Suprapubic skin (tissue), 4 donors: ENCODE data around the gene HSD17B1. TPM values are rescaled to one million over a fixed set of nuclear protein-coding genes. Genes with fewer than 3 reads are reported as not detected.
A peak's percentile ranks its signal among the peaks of the same experiment; 100 is the strongest.

Experiments
- DNase-seq, 2 donors: peaks; one replicate each; pipeline ENCODE4 v3.0.0-alpha.2; 2019; ENCODE audit warnings: low spot score in 2 of 2
- H3K27ac ChIP-seq: fragments of 200-600 bp; sonication (generic); one replicate; pipeline ENCODE4 v1.5.1; 2019
- H3K27me3 ChIP-seq: fragments of 200-600 bp; sonication (generic); one replicate; pipeline ENCODE4 v1.5.1; 2019
- H3K36me3 ChIP-seq: fragments of 200-600 bp; sonication (generic); one replicate; pipeline ENCODE4 v1.5.1; 2019
- H3K4me1 ChIP-seq: fragments of 200-600 bp; sonication (generic); one replicate; pipeline ENCODE4 v1.5.1; 2019
- H3K4me3 ChIP-seq: fragments of 200-600 bp; sonication (generic); one replicate; pipeline ENCODE4 v1.5.1; 2019; ENCODE audit warnings: mild to moderate bottlenecking
- H3K9me3 ChIP-seq: fragments of 200-600 bp; sonication (generic); one replicate; pipeline ENCODE4 v1.5.1; 2019
- EP300 ChIP-seq: sonication (generic); formaldehyde crosslinking; IDR thresholded peaks from one replicate; pipeline ENCODE4 v1.6.1; 2017; ENCODE audit warnings: antibody characterized with exemption
- POLR2A ChIP-seq, 2 donors: fragments of 450-650 bp; IDR thresholded peaks; one replicate each; pipeline ENCODE4 v1.6.1; 2017; ENCODE audit warnings: antibody characterized with exemption in 2 of 2, mild to moderate bottlenecking in 2 of 2, moderate library complexity in 2 of 2
- POLR2AphosphoS5 ChIP-seq, 3 donors: sonication (generic); formaldehyde crosslinking; IDR thresholded peaks; one replicate each; pipeline ENCODE4 v1.6.1; 2017; ENCODE audit warnings: antibody characterized with exemption in 3 of 3
- WGBS: methylation state at CpG from one replicate; pipeline ENCODE4 v1.1.5; 2018; 5-methylcytosine and 5-hydroxymethylcytosine counted together
- total RNA-seq, 4 donors: library from RNA; depleted of rRNA; stranded (reverse); fragments of >200 nt; gene quantifications; one replicate each; pipeline ENCODE4 v1.1.0, GENCODE V29; 2016
- TF ChIP-seq, protein P1 (sequence below), 2 donors: fragments of 200-600 bp in 1 of 2; fragments of 450-650 bp in 1 of 2; sonication (generic) in 1 of 2; IDR thresholded peaks; one replicate each; pipeline ENCODE4 v1.5.1; 2016 to 2019; ENCODE audit warnings: antibody characterized with exemption in 2 of 2, mild to moderate bottlenecking in 1 of 2, moderate library complexity in 1 of 2

HSD17B1 gene
- total RNA-seq, 4 donors from 2014 or later: 1.2 to 8.8 (median 3.2) TPM

DNA sequence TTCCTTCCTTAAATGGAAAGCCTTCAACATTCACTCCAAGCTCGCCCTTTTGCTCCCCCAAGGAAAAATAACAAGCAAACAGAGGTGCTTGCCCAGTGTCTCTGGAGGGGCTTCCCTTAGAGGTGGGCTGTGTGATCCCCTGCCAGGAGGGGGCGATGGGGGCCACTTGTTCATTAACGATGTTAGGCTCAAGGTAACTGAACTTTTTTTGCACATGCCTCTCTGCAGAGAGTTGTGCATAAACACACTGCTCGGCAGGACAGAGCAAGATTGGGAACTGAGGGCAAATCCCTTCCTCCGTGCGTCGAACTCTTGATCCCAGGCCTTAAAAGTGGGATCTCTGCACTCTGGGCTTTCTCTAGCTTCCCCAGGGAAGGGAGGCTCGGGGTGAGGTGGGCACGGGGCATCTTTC is 32.2 kb upstream of the HSD17B1 start:
- DNase-seq: no peak
- Histone ChIP-seq H3K4me1 (peaks cover 63% of the 10 kb centered on the region), H3K36me3 (peaks cover 30% of the 10 kb centered on the region), H3K4me3 (no peak overlapping the region), H3K27me3 (no peaks in the 10 kb centered on the region), H3K9me3 (no peaks in the 10 kb centered on the region), H3K27ac (peak overlapping the region; percentile 87)
- 44% methylated on average over 9 of the region's 9 CpGs for WGBS
- TF ChIP-seq, protein P1, sequence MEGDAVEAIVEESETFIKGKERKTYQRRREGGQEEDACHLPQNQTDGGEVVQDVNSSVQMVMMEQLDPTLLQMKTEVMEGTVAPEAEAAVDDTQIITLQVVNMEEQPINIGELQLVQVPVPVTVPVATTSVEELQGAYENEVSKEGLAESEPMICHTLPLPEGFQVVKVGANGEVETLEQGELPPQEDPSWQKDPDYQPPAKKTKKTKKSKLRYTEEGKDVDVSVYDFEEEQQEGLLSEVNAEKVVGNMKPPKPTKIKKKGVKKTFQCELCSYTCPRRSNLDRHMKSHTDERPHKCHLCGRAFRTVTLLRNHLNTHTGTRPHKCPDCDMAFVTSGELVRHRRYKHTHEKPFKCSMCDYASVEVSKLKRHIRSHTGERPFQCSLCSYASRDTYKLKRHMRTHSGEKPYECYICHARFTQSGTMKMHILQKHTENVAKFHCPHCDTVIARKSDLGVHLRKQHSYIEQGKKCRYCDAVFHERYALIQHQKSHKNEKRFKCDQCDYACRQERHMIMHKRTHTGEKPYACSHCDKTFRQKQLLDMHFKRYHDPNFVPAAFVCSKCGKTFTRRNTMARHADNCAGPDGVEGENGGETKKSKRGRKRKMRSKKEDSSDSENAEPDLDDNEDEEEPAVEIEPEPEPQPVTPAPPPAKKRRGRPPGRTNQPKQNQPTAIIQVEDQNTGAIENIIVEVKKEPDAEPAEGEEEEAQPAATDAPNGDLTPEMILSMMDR (IDR thresholded peaks at IDR 0.05): no peak
- TF ChIP-seq POLR2A (IDR thresholded peaks at IDR 0.05) (no peak), EP300 (no peak), POLR2AphosphoS5 (IDR thresholded peaks at IDR 0.05) (no peak)

DNA sequence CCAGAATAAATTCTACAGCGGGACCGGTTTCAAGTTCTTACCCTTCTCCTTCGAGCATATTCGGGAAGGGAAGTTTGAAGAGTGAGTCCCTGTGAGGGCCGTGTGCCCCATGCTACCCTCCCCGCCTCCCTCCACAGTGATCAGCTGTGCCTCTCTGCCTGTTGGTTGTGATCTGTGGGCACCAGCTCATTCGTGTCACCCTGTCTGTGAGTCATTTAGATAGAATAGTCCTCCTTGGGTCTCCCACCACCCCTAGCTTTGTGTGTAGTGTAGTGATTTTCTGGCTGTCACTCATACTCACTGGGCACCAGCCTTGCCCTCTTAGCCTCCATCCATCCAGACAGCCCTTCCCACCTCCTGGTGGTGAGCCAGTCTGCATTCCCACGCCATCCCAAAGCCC is 31.7 kb upstream of the HSD17B1 start:
- Histone ChIP-seq H3K4me3 (no peak overlapping the region), H3K27ac (peak overlapping the region; percentile 87), H3K4me1 (peaks cover 68% of the 10 kb centered on the region)

GRCh38 chr17:42521666-42522262 is 31.0 kb upstream of the HSD17B1 start:
- DNase-seq: no peak
- H3K27me3 ChIP-seq: no peaks in the 10 kb centered on the region
- peaks cover 24% of the 10 kb centered on the region for H3K36me3 ChIP-seq
- no peak overlapping the region for H3K4me3 ChIP-seq
- WGBS: 65% methylated on average over 7 of the region's 11 CpGs
- peaks cover 72% of the 10 kb centered on the region for H3K4me1 ChIP-seq
- no peaks in the 10 kb centered on the region for H3K9me3 ChIP-seq
- TF ChIP-seq POLR2A (IDR thresholded peaks at IDR 0.05): no peak
- no peak for TF ChIP-seq POLR2AphosphoS5 (IDR thresholded peaks at IDR 0.05)
- TF ChIP-seq, protein P1 (IDR thresholded peaks at IDR 0.05): no peak
- TF ChIP-seq EP300: no peak
- peak overlapping the region; percentile 87 for H3K27ac ChIP-seq

More for the DNA sequence above, 31.7 kb upstream of the HSD17B1 start:
- Histone ChIP-seq H3K9me3 (no peaks in the 10 kb centered on the region), H3K27me3 (no peaks in the 10 kb centered on the region), H3K36me3 (peaks cover 29% of the 10 kb centered on the region)
- no peak for TF ChIP-seq POLR2A (IDR thresholded peaks at IDR 0.05)
- TF ChIP-seq, protein P1 (IDR thresholded peaks at IDR 0.05): no peak
- no peak for TF ChIP-seq POLR2AphosphoS5 (IDR thresholded peaks at IDR 0.05)
- TF ChIP-seq EP300: no peak
- no peak for DNase-seq
- 57% methylated on average over 8 of the region's 8 CpGs for WGBS

GRCh38 chr17:42522263-42522790 is 30.4 kb upstream of the HSD17B1 start:
- peak overlapping the region; percentile 87 for H3K27ac ChIP-seq
- H3K36me3 ChIP-seq: peaks cover 22% of the 10 kb centered on the region
- no peaks in the 10 kb centered on the region for H3K27me3 ChIP-seq
- peaks cover 71% of the 10 kb centered on the region for H3K4me1 ChIP-seq
- TF ChIP-seq, protein P1 (IDR thresholded peaks at IDR 0.05): no peak
- TF ChIP-seq EP300: no peak
- DNase-seq: no peak
- 76% methylated on average over 6 of the region's 9 CpGs for WGBS
- H3K4me3 ChIP-seq: no peak overlapping the region
- no peaks in the 10 kb centered on the region for H3K9me3 ChIP-seq

- H3K4me1 ChIP-seq: peaks cover 66% of the 10 kb centered on the region
- 90% methylated on average over 8 of the region's 8 CpGs for WGBS
- no peak for DNase-seq
Measured at GRCh38 chr17:42522798-42523278, 29.9 kb upstream of the HSD17B1 start.

More at GRCh38 chr17:42522798-42523278, 29.9 kb upstream of the HSD17B1 start:
- Histone ChIP-seq H3K9me3 (no peaks in the 10 kb centered on the region), H3K27me3 (no peaks in the 10 kb centered on the region), H3K4me3 (no peak overlapping the region), H3K36me3 (peaks cover 22% of the 10 kb centered on the region), H3K27ac (peak overlapping the region; percentile 87)
- TF ChIP-seq EP300 (no peak), POLR2A (IDR thresholded peaks at IDR 0.05) (no peak), POLR2AphosphoS5 (IDR thresholded peaks at IDR 0.05) (no peak)
- TF ChIP-seq, protein P1 (IDR thresholded peaks at IDR 0.05): no peak
